Parathyroid adenoma (tissue), 2 donors: ENCODE data around the gene FOXI1.

ENCODE experiments used
- H2AFZ ChIP-seq: fragments of 300-600 bp; sonication (generic); one replicate; pipeline ENCODE4 v1.7.0; 2017; ENCODE audit warnings: antibody characterized with exemption, mild to moderate bottlenecking
- H3K27ac ChIP-seq: fragments of 300-600 bp; sonication (generic); one replicate; pipeline ENCODE4 v1.7.0; 2017
- H3K27me3 ChIP-seq: fragments of 300-600 bp; sonication (generic); one replicate; pipeline ENCODE4 v1.7.0; 2017; ENCODE audit warnings: low read length; ENCODE audit not compliant: control insufficient read depth, insufficient read depth
- H3K36me3 ChIP-seq: fragments of 300-600 bp; sonication (generic); one replicate; pipeline ENCODE4 v1.7.0; 2017; ENCODE audit warnings: low read length; ENCODE audit not compliant: control insufficient read depth, insufficient read depth
- H3K4me1 ChIP-seq: fragments of 300-600 bp; sonication (generic); one replicate; pipeline ENCODE4 v1.7.0; 2017; ENCODE audit warnings: control low read depth
- H3K4me2 ChIP-seq: fragments of 300-600 bp; sonication (generic); one replicate; pipeline ENCODE4 v1.7.0; 2017; ENCODE audit warnings: low read length
- H3K4me3 ChIP-seq: fragments of 300-600 bp; sonication (generic); one replicate; pipeline ENCODE4 v1.7.0; 2017; ENCODE audit warnings: low read depth, low read length
- H3K79me2 ChIP-seq: fragments of 300-600 bp; sonication (generic); one replicate; pipeline ENCODE4 v1.7.0; 2017; ENCODE audit warnings: control low read depth
- H3K9ac ChIP-seq: fragments of 300-600 bp; sonication (generic); one replicate; pipeline ENCODE4 v1.7.0; 2017; ENCODE audit warnings: mild to moderate bottlenecking
- H3K9me3 ChIP-seq: fragments of 300-600 bp; sonication (generic); one replicate; pipeline ENCODE4 v1.7.0; 2017; ENCODE audit warnings: low read length; ENCODE audit not compliant: control insufficient read depth
- CTCF ChIP-seq: fragments of 300-600 bp; sonication (generic); IDR thresholded peaks from one replicate; pipeline ENCODE4 v1.7.0; 2017; ENCODE audit warnings: antibody characterized with exemption, mild to moderate bottlenecking
- donor health status: primary hyperparathyroidism.

The FOXI1 gene

GRCh38 chr5:170075696-170076095 lies 30.0 kb upstream of the FOXI1 start:
- H3K27me3 ChIP-seq = no peaks in the 10 kb centered on the region
- H3K27ac ChIP-seq = no peak overlapping the region
- H3K4me1 ChIP-seq = no peaks in the 10 kb centered on the region
- no peak overlapping the region for H3K4me2 ChIP-seq
- TF ChIP-seq CTCF = no peak
- H3K9ac ChIP-seq = no peak overlapping the region
- no peak overlapping the region for H2AFZ ChIP-seq
- no peaks in the 10 kb centered on the region for H3K36me3 ChIP-seq
- H3K79me2 ChIP-seq = no peaks in the 10 kb centered on the region
- no peak overlapping the region for H3K4me3 ChIP-seq
- no peaks in the 10 kb centered on the region for H3K9me3 ChIP-seq

GRCh38 chr5:170076211-170076610 lies 29.5 kb upstream of the FOXI1 start:
- no peaks in the 10 kb centered on the region for H3K4me1 ChIP-seq
- no peaks in the 10 kb centered on the region for H3K79me2 ChIP-seq
- H3K36me3 ChIP-seq = no peaks in the 10 kb centered on the region
- H3K27me3 ChIP-seq = no peaks in the 10 kb centered on the region
- no peak for TF ChIP-seq CTCF
- H3K9ac ChIP-seq = no peak overlapping the region
- H3K4me2 ChIP-seq = no peak overlapping the region
- no peaks in the 10 kb centered on the region for H3K9me3 ChIP-seq
- H3K4me3 ChIP-seq = no peak overlapping the region
- no peak overlapping the region for H2AFZ ChIP-seq
- H3K27ac ChIP-seq = no peak overlapping the region

- H3K27me3 ChIP-seq = no peaks in the 10 kb centered on the region
- no peaks in the 10 kb centered on the region for H3K79me2 ChIP-seq
- H3K4me3 ChIP-seq = no peak overlapping the region
- no peak for TF ChIP-seq CTCF
- no peak overlapping the region for H2AFZ ChIP-seq
- no peak overlapping the region for H3K9ac ChIP-seq
- no peaks in the 10 kb centered on the region for H3K9me3 ChIP-seq
- H3K4me2 ChIP-seq = no peak overlapping the region
- H3K36me3 ChIP-seq = no peaks in the 10 kb centered on the region
- H3K4me1 ChIP-seq = no peaks in the 10 kb centered on the region
- no peak overlapping the region for H3K27ac ChIP-seq
Observed at GRCh38 chr5:170076739-170077138, 29.0 kb upstream of the FOXI1 start.

- Histone ChIP-seq H3K4me1 (no peaks in the 10 kb centered on the region), H3K27ac (no peak overlapping the region), H3K4me3 (no peak overlapping the region), H3K9ac (no peak overlapping the region), H3K9me3 (no peaks in the 10 kb centered on the region), H3K4me2 (no peak overlapping the region), H3K36me3 (no peaks in the 10 kb centered on the region), H2AFZ (no peak overlapping the region), H3K27me3 (no peaks in the 10 kb centered on the region), H3K79me2 (no peaks in the 10 kb centered on the region)
- no peak for TF ChIP-seq CTCF
Observed at GRCh38 chr5:170077526-170077925, 28.2 kb upstream of the FOXI1 start.

DNA sequence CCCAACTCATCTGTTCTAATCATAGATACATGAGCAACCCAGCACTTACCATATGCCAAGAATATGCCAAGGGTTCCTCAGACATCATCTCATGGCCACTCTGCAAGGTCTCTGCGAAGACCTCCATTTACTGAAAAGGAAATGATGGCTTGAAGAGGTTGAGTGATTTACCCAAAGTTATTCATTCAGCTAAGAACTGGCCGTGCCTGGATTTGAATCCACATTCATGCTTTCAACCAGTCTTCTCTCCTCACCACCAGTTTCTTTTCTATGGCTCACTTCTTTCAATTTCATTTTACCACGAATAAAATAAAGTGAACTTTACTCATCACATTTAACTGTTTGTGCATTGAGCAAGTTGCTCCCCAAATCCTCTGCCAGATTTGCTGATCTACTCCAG lies 27.2 kb upstream of the FOXI1 start:
- no peak for TF ChIP-seq CTCF
- Histone ChIP-seq H3K27me3 (no peaks in the 10 kb centered on the region), H3K79me2 (no peaks in the 10 kb centered on the region), H2AFZ (no peak overlapping the region), H3K4me2 (no peak overlapping the region), H3K27ac (no peak overlapping the region), H3K9ac (no peak overlapping the region), H3K9me3 (no peaks in the 10 kb centered on the region), H3K4me1 (no peaks in the 10 kb centered on the region), H3K36me3 (no peaks in the 10 kb centered on the region), H3K4me3 (no peak overlapping the region)
